HG03439 (cell line): ENCODE measurements around the gene SLC28A3.
"Not testable (repeated sequence)": the region's sequence is repeated elsewhere in the genome, so short reads cannot be mapped to it uniquely, and the experiment has no call there.

Experiments
- ATAC-seq: cut with Tn5 transposase; IDR thresholded peaks from one replicate; pipeline ENCODE4 v1.9.1; 2021; ENCODE audit warnings: mild to moderate bottlenecking, moderate library complexity; ENCODE audit not compliant: unreplicated experiment

Gene SLC28A3

DNA sequence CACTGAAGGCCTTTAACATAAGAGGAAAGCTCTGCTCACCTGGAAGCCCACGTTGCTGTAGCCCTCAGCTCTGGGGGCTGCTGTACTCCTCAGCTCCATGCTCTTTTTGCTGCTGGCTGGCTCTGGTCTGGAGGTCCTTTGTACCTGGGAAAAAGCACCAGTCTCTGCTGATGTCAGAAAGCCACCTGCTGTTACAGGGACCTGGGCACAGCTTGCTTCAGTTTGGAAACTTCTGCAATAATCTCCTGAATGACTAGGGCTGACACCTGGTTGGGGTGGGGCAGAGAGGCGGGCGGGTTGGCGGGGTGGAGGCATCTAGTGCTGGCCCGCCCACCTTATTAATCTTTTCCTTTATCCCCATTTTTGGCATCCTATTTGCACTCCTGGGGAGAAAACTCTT lies at the start of gene SLC28A3:
SLC28A3 (minus strand) TSS at position 224 of the 400 bp plus-strand sequence; CDS start at position 99, 125 bp downstream.
- ATAC-seq: no peak

DNA sequence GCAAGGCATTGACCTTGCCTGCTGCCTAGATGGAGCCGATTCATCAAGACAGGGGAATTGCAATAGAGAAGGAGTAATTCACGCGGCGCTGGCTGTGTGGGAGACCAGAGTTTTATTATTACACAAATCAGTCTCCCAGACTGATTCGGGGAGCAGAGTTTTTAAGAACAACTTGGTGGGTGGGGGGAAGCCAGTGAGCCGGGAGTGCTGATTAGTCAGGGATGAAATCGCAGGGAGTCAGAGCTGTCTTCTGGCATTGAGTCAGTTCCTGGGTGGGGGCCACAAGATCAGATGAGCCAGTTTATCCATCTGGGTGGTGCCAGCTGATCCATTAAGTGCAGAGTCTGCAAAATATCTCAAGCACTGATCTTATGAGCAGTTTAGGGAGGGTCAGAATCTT lies 49.7 kb upstream of the SLC28A3 start:
- not testable (repeated sequence) for ATAC-seq

GRCh38 chr9:84387821-84388220 lies 47.3 kb upstream of the SLC28A3 start:
- ATAC-seq: no peak

DNA sequence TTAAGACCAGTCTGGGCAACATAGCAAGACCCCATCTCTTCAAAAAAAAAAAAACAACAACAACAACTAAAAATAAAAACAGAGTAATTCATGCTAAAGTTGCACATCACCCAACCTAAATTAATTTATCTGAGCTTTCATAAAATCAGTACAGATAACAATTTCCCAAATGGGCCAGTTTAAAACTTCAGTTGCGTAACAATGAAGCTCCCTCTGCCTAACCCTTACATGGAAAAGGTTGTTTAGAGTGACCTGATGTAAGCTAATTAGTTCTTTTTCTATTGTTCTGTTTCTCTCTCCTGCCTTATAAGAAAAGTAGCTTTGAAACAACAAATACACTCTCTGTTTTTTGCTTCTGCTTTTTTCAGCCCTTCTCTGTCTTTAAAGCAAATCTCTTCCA lies 46.2 kb upstream of the SLC28A3 start:
- no peak for ATAC-seq

- ATAC-seq: no peak
Measured at GRCh38 chr9:84385386-84386040, 45.0 kb upstream of the SLC28A3 start.

DNA sequence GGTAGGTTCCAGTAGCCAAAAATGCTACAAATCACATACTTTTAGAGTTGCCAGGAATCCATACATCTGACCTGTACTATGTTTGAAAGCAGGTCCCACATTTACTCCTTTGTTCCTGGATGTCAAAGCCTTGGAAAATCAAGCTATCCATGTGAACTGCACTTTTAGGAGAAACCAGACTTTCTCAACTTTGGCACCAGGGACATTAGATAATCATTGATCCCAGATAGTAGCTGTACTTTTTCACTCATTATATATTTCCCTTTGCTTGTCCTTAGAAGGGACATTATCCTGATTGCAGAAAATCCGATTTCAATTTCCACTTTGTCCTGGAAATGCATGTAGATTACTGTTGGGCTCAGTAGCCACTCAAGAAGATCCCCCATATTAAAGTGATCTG lies 44.1 kb upstream of the SLC28A3 start:
- ATAC-seq: no peak

GRCh38 chr9:84383178-84383577 lies 42.6 kb upstream of the SLC28A3 start:
- no peak for ATAC-seq

DNA sequence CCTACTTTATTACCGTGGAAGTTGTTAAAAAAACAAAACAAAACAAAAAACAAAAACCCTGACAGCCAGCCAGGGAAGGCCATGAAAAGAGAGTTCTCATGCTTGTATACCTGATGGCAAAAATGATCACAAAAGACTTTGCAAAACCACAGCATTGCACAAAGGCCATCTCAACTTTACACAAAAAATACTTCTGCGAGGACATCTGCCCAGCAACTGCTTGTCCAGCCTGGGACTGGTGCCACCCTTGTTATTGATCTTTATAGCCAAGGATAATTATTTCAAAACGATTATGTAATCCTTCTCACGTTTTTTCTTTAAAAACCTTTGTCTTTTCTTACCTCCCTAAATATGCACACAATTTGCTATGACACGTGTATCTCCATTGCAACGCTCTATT lies 42.2 kb upstream of the SLC28A3 start:
- no peak for ATAC-seq

DNA sequence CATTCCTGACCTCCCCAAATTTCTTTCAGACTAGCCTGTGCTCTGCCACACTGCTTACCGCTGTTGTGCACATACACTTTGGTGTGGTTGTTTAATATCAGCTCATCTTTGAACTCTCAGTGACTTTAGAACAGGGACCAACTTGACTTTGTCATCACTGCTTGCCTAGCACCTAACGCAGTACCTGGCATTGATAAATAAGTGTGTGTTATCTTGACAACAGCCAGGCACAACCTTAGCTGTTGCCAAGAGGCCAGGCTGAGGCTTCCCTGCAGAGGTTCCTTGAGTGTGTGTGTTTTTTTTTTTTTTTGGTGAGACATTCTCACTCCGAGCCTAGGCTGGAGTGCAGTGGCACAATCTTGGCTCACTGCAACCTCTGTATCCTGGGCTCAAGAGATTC lies 41.0 kb upstream of the SLC28A3 start:
- ATAC-seq: no peak

DNA sequence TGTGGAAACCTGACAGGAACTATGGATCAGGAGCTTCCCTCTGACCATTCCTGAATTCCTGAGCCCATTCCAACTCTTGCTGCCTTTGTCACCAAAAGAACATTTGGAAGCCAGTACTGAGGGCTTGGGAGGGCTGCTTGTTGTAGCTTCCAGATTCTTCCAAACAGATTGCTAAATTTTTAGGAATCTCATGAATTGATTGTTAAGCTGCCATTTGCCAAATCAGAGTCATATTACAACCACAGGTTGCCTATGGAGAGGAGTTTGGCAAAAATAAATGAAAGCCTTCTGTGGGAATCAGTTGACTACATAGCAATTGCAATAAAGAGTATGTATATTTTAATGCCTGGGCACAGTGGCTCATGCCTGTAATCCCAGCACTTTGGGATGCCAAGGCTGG lies 39.2 kb upstream of the SLC28A3 start:
- ATAC-seq: no peak

DNA sequence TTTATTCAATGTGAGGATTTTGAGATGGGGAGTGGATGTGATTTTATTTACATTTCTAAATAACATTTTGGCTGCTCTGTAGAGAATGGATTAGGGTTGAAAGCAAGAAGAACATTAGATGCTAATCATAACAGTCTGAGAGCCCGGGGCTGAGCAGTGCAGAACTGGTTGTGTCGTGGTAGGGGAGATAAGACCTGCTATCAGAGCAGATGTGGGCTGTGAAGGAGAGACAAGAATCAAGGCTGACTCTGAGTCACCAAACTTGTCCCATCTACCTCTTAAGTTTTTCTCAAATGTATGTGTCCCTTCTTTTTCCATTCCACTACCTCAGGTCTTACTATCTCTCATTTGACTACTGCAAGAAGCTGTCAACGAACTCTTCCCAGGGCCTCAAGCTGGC lies 35.4 kb upstream of the SLC28A3 start:
- no peak for ATAC-seq

DNA sequence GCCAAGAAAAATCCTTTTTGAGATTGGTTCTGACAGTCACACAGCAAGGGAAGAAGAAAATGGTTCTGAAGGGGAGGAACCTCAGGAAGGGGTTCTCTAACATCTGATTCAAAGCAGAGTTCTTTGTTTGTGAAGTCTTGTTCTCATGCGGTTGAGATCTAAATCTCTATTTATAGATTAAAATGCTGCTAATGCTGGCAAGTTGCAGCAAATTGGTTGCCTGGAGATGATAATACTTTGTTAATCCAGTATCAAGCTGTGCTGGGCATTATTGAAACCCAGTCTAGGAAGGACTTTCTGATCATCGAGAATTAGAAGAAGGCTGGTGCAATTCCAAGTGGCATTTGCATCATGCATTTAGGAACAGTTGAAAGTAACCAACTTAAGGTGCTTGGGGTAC lies 34.0 kb upstream of the SLC28A3 start:
- ATAC-seq: no peak

DNA sequence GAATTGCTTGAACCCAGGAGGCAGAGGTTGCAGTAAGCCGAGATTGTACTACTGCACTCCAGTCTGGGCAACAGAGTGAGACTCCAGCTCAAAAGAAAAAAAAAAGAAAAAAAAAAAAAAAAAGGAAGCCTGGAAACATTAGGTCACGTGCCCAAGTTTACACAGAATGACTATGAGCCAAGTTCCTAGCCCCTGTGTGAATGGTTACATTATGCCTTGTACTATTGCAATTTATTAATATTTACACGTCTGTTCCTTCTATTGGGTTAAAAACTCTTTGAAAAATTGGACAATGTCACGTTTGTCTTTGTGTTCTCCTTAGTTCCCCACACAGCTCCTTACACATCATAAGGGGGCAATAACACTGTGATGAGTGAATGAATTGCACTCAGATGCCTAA lies 33.5 kb upstream of the SLC28A3 start:
- no peak for ATAC-seq

- no peak for ATAC-seq
Measured at GRCh38 chr9:84371737-84372136, 31.2 kb upstream of the SLC28A3 start.

- ATAC-seq: no peak
Measured at GRCh38 chr9:84368601-84369000, 28.0 kb upstream of the SLC28A3 start.

DNA sequence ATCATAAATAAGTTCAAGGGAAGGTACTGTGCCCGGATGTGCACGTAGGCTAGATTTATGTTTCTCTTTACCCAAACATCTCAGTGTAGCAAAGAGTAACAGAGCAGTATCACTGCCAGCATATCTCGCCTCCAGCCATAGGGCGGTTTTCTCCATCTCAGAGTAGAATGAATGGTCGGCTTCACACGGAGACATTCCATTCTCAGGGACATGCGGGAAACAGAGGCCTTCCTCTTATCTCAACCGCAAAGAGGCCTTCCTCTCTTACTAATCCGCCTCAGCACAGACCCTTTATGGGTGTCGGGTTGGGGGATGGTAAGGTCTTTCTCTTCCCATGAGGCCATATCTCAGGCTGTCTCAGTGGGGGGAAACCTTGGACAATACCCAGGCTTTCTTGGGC lies 27.2 kb upstream of the SLC28A3 start:
- not testable (repeated sequence) for ATAC-seq

DNA sequence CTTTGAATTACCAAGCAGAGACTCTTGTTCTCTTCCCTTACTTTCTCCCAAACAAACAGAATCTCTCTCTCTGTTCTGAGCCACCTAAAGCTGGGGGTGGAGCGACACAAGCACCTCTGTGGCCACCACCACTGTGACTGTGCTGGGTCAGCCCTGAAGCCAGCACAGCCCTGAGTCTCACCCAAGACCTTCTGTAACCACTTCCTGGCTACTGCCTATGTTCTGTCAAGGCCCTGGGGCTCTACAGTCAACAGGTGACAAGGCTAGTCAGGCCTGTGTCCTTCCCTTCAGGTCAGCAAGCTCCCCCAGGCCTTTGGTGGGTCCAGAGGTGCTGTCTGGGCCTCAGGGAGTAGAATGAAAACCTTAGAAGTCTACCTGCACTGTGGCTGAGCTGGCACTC lies 26.1 kb upstream of the SLC28A3 start:
- ATAC-seq: no peak

- not testable (repeated sequence) for ATAC-seq
Measured at GRCh38 chr9:84364894-84365490, 24.4 kb upstream of the SLC28A3 start.

- ATAC-seq: no peak
Measured at GRCh38 chr9:84361645-84362044, 21.1 kb upstream of the SLC28A3 start.

DNA sequence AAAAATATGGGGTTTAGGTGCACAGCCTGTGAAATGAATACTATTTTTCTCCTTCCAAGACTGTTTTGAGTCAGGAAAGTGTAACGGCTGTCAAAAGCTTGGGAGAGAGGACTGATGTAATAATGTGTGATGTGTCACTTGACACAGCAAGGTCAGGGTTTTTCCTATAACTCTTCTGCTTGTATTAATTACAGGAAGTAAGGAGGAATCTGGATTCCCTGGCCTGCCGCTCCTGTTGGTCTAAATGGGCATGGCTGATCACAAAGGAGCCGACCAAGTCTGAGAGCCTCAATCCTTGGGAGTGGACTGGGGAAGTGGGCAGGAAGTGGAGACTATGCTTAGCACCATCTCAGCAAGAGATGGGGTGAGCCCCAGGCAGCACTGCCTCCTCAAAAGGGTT lies 16.7 kb upstream of the SLC28A3 start:
- no peak for ATAC-seq

DNA sequence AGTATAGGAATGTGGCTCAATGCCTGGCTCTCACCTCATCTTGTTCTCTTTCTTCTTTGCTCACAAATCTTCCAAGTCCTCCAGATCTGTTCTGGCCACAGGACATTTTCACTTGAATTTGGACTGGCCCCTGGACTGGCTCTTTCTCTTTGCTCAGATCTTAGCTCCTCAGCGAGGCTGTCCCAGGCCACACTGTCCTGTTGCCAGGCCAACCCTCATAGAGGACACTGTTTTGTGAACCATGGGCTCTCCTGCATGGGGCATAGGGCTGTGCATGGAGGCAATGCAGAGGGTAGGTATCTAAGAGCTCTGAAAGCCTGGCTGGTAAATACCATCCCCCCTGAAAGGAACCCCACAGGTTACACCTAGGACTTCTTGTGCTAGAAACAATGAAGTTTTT lies 13.5 kb upstream of the SLC28A3 start:
- no peak for ATAC-seq

DNA sequence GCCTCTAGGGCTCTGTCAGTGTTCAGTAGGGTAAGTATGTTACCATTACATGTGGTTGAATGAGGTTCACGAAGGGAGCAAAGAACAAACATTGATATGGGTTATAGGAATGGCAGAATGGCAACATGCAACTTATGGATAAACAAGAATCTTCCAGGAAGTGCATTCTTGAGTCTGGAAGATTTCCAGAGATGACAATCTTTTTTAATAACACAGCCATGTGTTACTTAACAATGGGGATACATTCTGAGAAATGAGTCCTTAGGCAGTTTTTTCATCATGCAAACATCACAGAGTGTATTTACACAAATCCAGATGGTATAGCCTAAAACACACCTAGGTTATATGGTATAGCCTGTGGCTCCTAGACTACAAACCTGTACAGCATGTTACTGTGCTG lies 9.1 kb upstream of the SLC28A3 start:
- ATAC-seq: no peak

DNA sequence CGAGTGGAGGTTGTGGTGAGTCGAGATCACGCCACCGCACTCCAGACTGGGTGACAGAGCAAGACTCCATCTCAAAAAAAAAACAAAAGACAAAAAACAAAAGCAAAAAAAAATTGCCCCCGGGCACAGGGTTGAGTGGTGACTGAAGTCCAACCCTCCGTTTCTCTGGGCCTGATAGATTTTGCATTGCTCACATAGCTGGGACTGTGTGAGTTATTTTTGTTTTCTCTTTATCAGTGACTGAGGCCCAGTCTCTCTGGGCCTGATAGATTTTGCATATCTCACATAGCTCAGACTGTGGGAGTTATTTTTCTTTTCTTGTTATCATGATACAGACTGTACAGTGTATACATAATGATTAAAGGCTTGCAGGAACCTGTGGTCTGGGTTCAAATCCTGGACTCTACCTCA lies 2.6 kb upstream of the SLC28A3 start:
- ATAC-seq: no peak
